Measurements from ENCODE around the gene PPP1R36. TPM values are rescaled to one million over a fixed set of nuclear protein-coding genes. Genes with fewer than 3 reads are reported as not detected.
"Not testable (repeated sequence)": the region's sequence is repeated elsewhere in the genome, so short reads cannot be mapped to it uniquely, and the experiment has no call there.

Gene PPP1R36
- total and polyA plus RNA-seq, 2 donors (not counting 1 experiment from before 2014, with no cell fraction given) = 0.87 to 1.3 TPM

- H2AFZ ChIP-seq (ENCODE audit: low read length) = peak overlapping the region; percentile 40
- TF ChIP-seq EZH2 (IDR thresholded peaks at IDR 0.05; ENCODE audit: low read length, missing control alignments) = no peak
- no peak overlapping the region for H3K9ac ChIP-seq (ENCODE audit: insufficient read depth, low read length)
- H3K27ac ChIP-seq (ENCODE audit: insufficient read depth, low read length) = no peak overlapping the region
- H3K4me2 ChIP-seq (ENCODE audit: extremely low read depth, insufficient read depth, low read length) = no peak overlapping the region
- no peaks in the 10 kb centered on the region for H4K20me1 ChIP-seq (ENCODE audit: control insufficient read depth, extremely low read depth, insufficient read depth, low read length)
- no peak overlapping the region for H3K4me3 ChIP-seq (replicated peaks in 1 of 4; ENCODE audit: control extremely low read depth in 1 of 4, insufficient read depth in 1 of 4, low read depth in 3 of 4, low read length in 4 of 4)
- no peak for DNase-seq (ENCODE audit: low read depth in 2 of 2)
- no peaks in the 10 kb centered on the region for H3K36me3 ChIP-seq (ENCODE audit: control insufficient read depth, insufficient read depth, low read length)
- no peaks in the 10 kb centered on the region for H3K79me2 ChIP-seq (ENCODE audit: control insufficient read depth, insufficient read depth, low read length)
- H3K9me3 ChIP-seq (ENCODE audit: control insufficient read depth, insufficient read depth, low read depth, low read length) = no peaks in the 10 kb centered on the region
- peaks cover 5% of the 10 kb centered on the region for H3K4me1 ChIP-seq (ENCODE audit: control insufficient read depth, extremely low read depth, insufficient read depth, low read length)
- H3K27me3 ChIP-seq (ENCODE audit: control insufficient read depth, insufficient read depth, low read length) = no peaks in the 10 kb centered on the region
Measured at GRCh38 chr14:64566651-64567122, 16.9 kb downstream of the PPP1R36 start.

- H3K79me2 ChIP-seq (ENCODE audit: control insufficient read depth, insufficient read depth, low read length) = no peaks in the 10 kb centered on the region
- H3K27ac ChIP-seq (ENCODE audit: insufficient read depth, low read length) = peak overlapping the region; percentile 23
- H3K9ac ChIP-seq (ENCODE audit: insufficient read depth, low read length) = no peak overlapping the region
- DNase-seq (ENCODE audit: low read depth in 2 of 2) = peak; percentile 75 to 77
- no peaks in the 10 kb centered on the region for H3K36me3 ChIP-seq (ENCODE audit: control insufficient read depth, insufficient read depth, low read length)
- H3K4me1 ChIP-seq (ENCODE audit: control insufficient read depth, extremely low read depth, insufficient read depth, low read length) = peaks cover 5% of the 10 kb centered on the region
- H3K4me3 ChIP-seq (replicated peaks in 1 of 4; ENCODE audit: control extremely low read depth in 1 of 4, insufficient read depth in 1 of 4, low read depth in 3 of 4, low read length in 4 of 4) = no peak overlapping the region
- TF ChIP-seq EZH2 (IDR thresholded peaks at IDR 0.05; ENCODE audit: low read length, missing control alignments) (no peak), CTCF (conservative IDR thresholded peaks at IDR 0.05 in 1 of 2, IDR thresholded peaks at IDR 0.05 in 1 of 2; ENCODE audit: low read depth in 1 of 2, low read length in 2 of 2) (no peak)
- H3K4me2 ChIP-seq (ENCODE audit: extremely low read depth, insufficient read depth, low read length) = peak overlapping the region; percentile 19
- no peaks in the 10 kb centered on the region for H3K27me3 ChIP-seq (ENCODE audit: control insufficient read depth, insufficient read depth, low read length)
- no peaks in the 10 kb centered on the region for H3K9me3 ChIP-seq (ENCODE audit: control insufficient read depth, insufficient read depth, low read depth, low read length)
- H4K20me1 ChIP-seq (ENCODE audit: control insufficient read depth, extremely low read depth, insufficient read depth, low read length) = no peaks in the 10 kb centered on the region
- no peak overlapping the region for H2AFZ ChIP-seq (ENCODE audit: low read length)
Measured at GRCh38 chr14:64569138-64569631, 19.4 kb downstream of the PPP1R36 start.

DNA sequence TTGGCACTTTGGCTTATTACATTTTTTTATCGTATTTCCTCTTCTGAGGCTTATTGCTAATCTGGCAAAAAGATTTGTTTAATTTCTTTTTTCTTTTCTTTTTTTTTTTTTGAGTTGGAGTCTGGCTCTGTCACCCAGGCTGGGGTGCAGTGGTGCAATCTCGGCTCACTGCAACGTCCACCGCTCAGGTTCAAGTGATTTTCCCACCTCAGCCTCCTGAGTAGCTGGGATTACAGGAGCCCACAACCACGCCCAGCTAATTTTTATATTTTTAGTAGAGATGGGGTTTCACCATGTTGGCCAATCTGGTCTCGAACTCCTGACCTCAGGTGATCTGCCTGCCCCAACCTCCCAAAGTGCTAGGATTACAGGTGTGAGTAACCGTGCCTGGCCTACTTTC is 19.9 kb downstream of the PPP1R36 start:
- not testable (repeated sequence) for H3K4me2 ChIP-seq (ENCODE audit: extremely low read depth, insufficient read depth, low read length); H3K9ac ChIP-seq (ENCODE audit: insufficient read depth, low read length); H3K4me3 ChIP-seq (replicated peaks in 1 of 4; ENCODE audit: control extremely low read depth in 1 of 4, insufficient read depth in 1 of 4, low read depth in 3 of 4, low read length in 4 of 4); H3K27ac ChIP-seq (ENCODE audit: insufficient read depth, low read length); H4K20me1 ChIP-seq (ENCODE audit: control insufficient read depth, extremely low read depth, insufficient read depth, low read length); H3K27me3 ChIP-seq (ENCODE audit: control insufficient read depth, insufficient read depth, low read length); H3K36me3 ChIP-seq (ENCODE audit: control insufficient read depth, insufficient read depth, low read length); H2AFZ ChIP-seq (ENCODE audit: low read length); H3K79me2 ChIP-seq (ENCODE audit: control insufficient read depth, insufficient read depth, low read length); DNase-seq (ENCODE audit: low read depth in 2 of 2); H3K4me1 ChIP-seq (ENCODE audit: control insufficient read depth, extremely low read depth, insufficient read depth, low read length); H3K9me3 ChIP-seq (ENCODE audit: control insufficient read depth, insufficient read depth, low read depth, low read length)

DNA sequence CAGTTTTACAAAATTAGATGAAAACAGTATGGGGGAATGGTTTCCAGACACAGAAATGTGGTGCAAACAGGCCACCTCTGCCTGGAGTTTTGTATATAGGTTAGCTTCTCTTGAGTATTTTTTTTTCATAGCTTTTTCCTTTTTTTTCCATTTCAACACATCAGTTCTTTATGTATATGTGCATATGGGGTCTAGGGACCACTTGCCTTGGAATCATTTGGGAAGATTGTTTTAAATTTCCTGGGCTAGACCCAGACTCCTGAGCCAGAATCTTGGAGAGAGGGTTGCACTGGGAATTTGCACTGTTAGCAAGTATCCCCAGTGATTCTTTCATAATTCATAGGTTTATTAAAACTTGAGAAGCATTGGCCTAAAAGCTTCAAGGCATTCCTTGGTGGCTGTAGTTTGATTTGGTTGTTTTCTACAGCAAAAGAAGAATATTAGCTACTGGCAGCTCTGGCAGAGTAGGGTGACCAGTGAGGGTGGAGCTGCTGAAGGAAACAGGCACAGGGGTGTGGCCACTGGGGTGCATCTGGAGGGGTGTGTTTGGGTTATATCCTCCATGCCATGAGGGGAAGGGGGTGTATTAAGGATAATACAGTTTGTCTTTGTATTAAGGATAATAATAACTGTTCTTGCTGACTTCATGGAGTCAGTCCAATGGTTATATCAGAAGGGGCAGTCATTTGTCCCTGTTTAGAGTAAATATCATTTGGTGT is 22.8 kb downstream of the PPP1R36 start:
- no peak overlapping the region for H2AFZ ChIP-seq (ENCODE audit: low read length)
- no peaks in the 10 kb centered on the region for H3K79me2 ChIP-seq (ENCODE audit: control insufficient read depth, insufficient read depth, low read length)
- H3K4me2 ChIP-seq (ENCODE audit: extremely low read depth, insufficient read depth, low read length) = no peak overlapping the region
- no peak overlapping the region for H3K9ac ChIP-seq (ENCODE audit: insufficient read depth, low read length)
- no peaks in the 10 kb centered on the region for H3K36me3 ChIP-seq (ENCODE audit: control insufficient read depth, insufficient read depth, low read length)
- no peak overlapping the region for H3K4me3 ChIP-seq (replicated peaks in 1 of 4; ENCODE audit: control extremely low read depth in 1 of 4, insufficient read depth in 1 of 4, low read depth in 3 of 4, low read length in 4 of 4)
- no peaks in the 10 kb centered on the region for H3K27me3 ChIP-seq (ENCODE audit: control insufficient read depth, insufficient read depth, low read length)
- no peaks in the 10 kb centered on the region for H3K9me3 ChIP-seq (ENCODE audit: control insufficient read depth, insufficient read depth, low read depth, low read length)
- no peak for TF ChIP-seq EZH2 (IDR thresholded peaks at IDR 0.05; ENCODE audit: low read length, missing control alignments)
- TF ChIP-seq CTCF (conservative IDR thresholded peaks at IDR 0.05 in 1 of 2, IDR thresholded peaks at IDR 0.05 in 1 of 2; ENCODE audit: low read depth in 1 of 2, low read length in 2 of 2) = no peak
- no peaks in the 10 kb centered on the region for H4K20me1 ChIP-seq (ENCODE audit: control insufficient read depth, extremely low read depth, insufficient read depth, low read length)
- H3K27ac ChIP-seq (ENCODE audit: insufficient read depth, low read length) = no peak overlapping the region
- DNase-seq (ENCODE audit: low read depth in 2 of 2) = no peak
- peaks cover 5% of the 10 kb centered on the region for H3K4me1 ChIP-seq (ENCODE audit: control insufficient read depth, extremely low read depth, insufficient read depth, low read length)

Data from fibroblast of lung (primary cell).